HepG2 (cell line): ENCODE data around the gene C11orf21. TPM values are rescaled to one million over a fixed set of nuclear protein-coding genes. Genes with fewer than 3 reads are reported as not detected.

Experiments used
- ATAC-seq: fragments of 200-7000 bp; cut with Tn5 transposase; 3 replicates; pipeline ENCODE4 v1.9.1; 2020; ENCODE audit warnings: mild to moderate bottlenecking, moderate library complexity
- BruUV-seq: library from RNA; stranded (reverse); fragments of 400-500 nt; replicated peaks from 2 replicates; lab custom pipeline; 2021; lab: Mats Ljungman, UMichigan
- CTCF ChIA-PET: fragments of 300-600 bp; formaldehyde crosslinking; extraction: SDS; loops from one replicate; lab custom pipeline; 2021; ENCODE audit warnings: low total read pairs, inconsistent platforms, low intra/inter-chr PET ratio; lab: Yijun Ruan, JAX
- POLR2A ChIA-PET: fragments of 350-600 bp; sonication (Branson Sonifier 250); formaldehyde crosslinking; loops from one replicate; lab custom pipeline; 2020; ENCODE audit warnings: antibody characterized with exemption, inconsistent platforms; lab: Yijun Ruan, JAX
- DNase-seq: peaks from one replicate; pipeline ENCODE4 v3.0.0-alpha.2; 2015; ENCODE audit warnings: low spot score
- FAIRE-seq: peaks from 3 replicates; lab custom pipeline; 2011; peaks lifted over from hg19 to GRCh38; lab: Jason Lieb, UNC
- H2AFZ ChIP-seq: one replicate; pipeline ENCODE4 v1.6.1; 2011; ENCODE audit warnings: low read length, inconsistent platforms
- H3K27ac ChIP-seq: fragments of 300-600 bp; 3 replicates; pipeline ENCODE4 v1.8.0; 2011; ENCODE audit warnings: mixed run types, mild to moderate bottlenecking, mixed read lengths, low read length, inconsistent platforms; ENCODE audit not compliant: insufficient read depth; ENCODE audit errors: extremely low read length
- H3K27me3 ChIP-seq, 2 experiments: fragments of 200-600 bp in 1 of 2; 2 replicates in 1 of 2; 3 replicates in 1 of 2; pipeline versions ENCODE4 v1.6.0 to v1.8.0; 2011; ENCODE audit warnings: low read length in 2 of 2, mild to moderate bottlenecking in 2 of 2, moderate library complexity in 2 of 2, inconsistent platforms in 1 of 2; ENCODE audit not compliant: insufficient read depth in 2 of 2, control insufficient read depth in 1 of 2
- H3K36me3 ChIP-seq, 2 experiments: fragments of 200-600 bp in 1 of 2; replicated peaks in 1 of 2; 2 replicates in 1 of 2; 3 replicates in 1 of 2; pipeline versions ENCODE4 v1.5.1 to v1.8.0; 2011; ENCODE audit warnings: low read length in 2 of 2, inconsistent platforms in 1 of 2; ENCODE audit not compliant: insufficient read depth in 2 of 2, control insufficient read depth in 1 of 2
- H3K4me1 ChIP-seq: 2 replicates; pipeline ENCODE4 v1.5.1; 2012; ENCODE audit warnings: low read length, inconsistent platforms; ENCODE audit not compliant: insufficient read depth
- H3K4me2 ChIP-seq: 2 replicates; pipeline ENCODE4 v1.6.0; 2011; ENCODE audit warnings: low read depth, low read length, inconsistent platforms
- H3K4me3 ChIP-seq, 3 experiments: fragments of 200-600 bp in 1 of 3; sonication (generic), shearing (Covaris generic) in 1 of 3; replicated peaks in 1 of 3; 2 replicates each; pipeline ENCODE4 v1.5.1; 2011 to 2016; ENCODE audit warnings: low read length in 3 of 3, inconsistent platforms in 2 of 3, low read depth in 2 of 3, mild to moderate bottlenecking in 2 of 3, control low read depth in 1 of 3, mixed read lengths in 1 of 3; ENCODE audit not compliant: insufficient read depth in 1 of 3
- H3K79me2 ChIP-seq: one replicate; pipeline ENCODE4 v1.6.1; 2011; ENCODE audit warnings: low read length, inconsistent platforms; ENCODE audit not compliant: insufficient read depth
- H3K9ac ChIP-seq: 2 replicates; pipeline ENCODE4 v1.6.0; 2011; ENCODE audit warnings: mild to moderate bottlenecking, low read depth, low read length, inconsistent platforms; ENCODE audit not compliant: insufficient read depth
- H3K9me3 ChIP-seq: 2 replicates; pipeline ENCODE4 v1.5.1; 2012; ENCODE audit warnings: mild to moderate bottlenecking, low read length
- H4K20me1 ChIP-seq: 2 replicates; pipeline ENCODE4 v1.6.0; 2011; ENCODE audit warnings: inconsistent platforms, mild to moderate bottlenecking, low read length, moderate library complexity; ENCODE audit not compliant: insufficient read depth
- ELF3 ChIP-seq: IDR thresholded peaks from 2 replicates; pipeline ENCODE4 v1.6.1; 2016; ENCODE audit warnings: missing genetic modification reagents, missing compliant biosample characterization
- HNF1A ChIP-seq, 2 experiments: sonication (generic) in 1 of 2; formaldehyde crosslinking in 1 of 2; IDR thresholded peaks; 2 replicates each; pipeline versions ENCODE4 v1.4.0 to v1.6.1; 2016 to 2020; ENCODE audit warnings: borderline replicate concordance in 1 of 2, low read depth in 1 of 2, mild to moderate bottlenecking in 1 of 2, missing genetic modification reagents in 1 of 2
- KMT2B ChIP-seq: IDR thresholded peaks from 2 replicates; pipeline ENCODE4 v1.6.1; 2016; ENCODE audit warnings: missing genetic modification reagents, missing compliant biosample characterization
- PBX2 ChIP-seq: IDR thresholded peaks from 2 replicates; pipeline ENCODE4 v1.6.1; 2016; ENCODE audit warnings: control low read depth
- SRF ChIP-seq: IDR thresholded peaks from 2 replicates; pipeline ENCODE4 v1.6.1; 2011; ENCODE audit warnings: mild to moderate bottlenecking, low read depth, low read length, moderate library complexity
- STAG1 ChIP-seq: sonication (generic); formaldehyde crosslinking; IDR thresholded peaks from 2 replicates; pipeline ENCODE4 v1.4.0; 2020; ENCODE audit warnings: missing genetic modification reagents
- TIGD3 ChIP-seq: sonication (generic); formaldehyde crosslinking; IDR thresholded peaks from 2 replicates; pipeline ENCODE4 v1.5.1; 2020; ENCODE audit warnings: mild to moderate bottlenecking, missing genetic modification reagents, borderline replicate concordance
- ZFP37 ChIP-seq: sonication (generic); formaldehyde crosslinking; IDR thresholded peaks from 2 replicates; pipeline ENCODE4 v1.4.0; 2020; ENCODE audit warnings: missing genetic modification reagents, borderline replicate concordance
- ZNF260 ChIP-seq: sonication (generic); formaldehyde crosslinking; IDR thresholded peaks from 2 replicates; pipeline ENCODE4 v1.4.0; 2020; ENCODE audit warnings: missing genetic modification reagents, low read depth, mild to moderate bottlenecking, borderline replicate concordance
- ZNF333 ChIP-seq: sonication (generic); formaldehyde crosslinking; IDR thresholded peaks from 2 replicates; pipeline ENCODE4 v1.4.0; 2020; ENCODE audit warnings: mild to moderate bottlenecking, missing genetic modification reagents, borderline replicate concordance
- ZSCAN21 ChIP-seq: sonication (generic); formaldehyde crosslinking; IDR thresholded peaks from 2 replicates; pipeline ENCODE4 v1.8.0; 2022; ENCODE audit warnings: mild to moderate bottlenecking, missing genetic modification reagents, moderate library complexity, borderline replicate concordance
- WGBS: methylation state at CpG from one replicate; pipeline ENCODE4 v1.1.6; 2017; ENCODE audit warnings: low lambda C conversion rate; 5-methylcytosine and 5-hydroxymethylcytosine counted together
- in situ Hi-C: cut with HindIII; loops from 2 replicates; pipeline ENCODE4 v1.10.0; 2017; ENCODE audit warnings: low pct_unique_long_range_greater_than_20kb; ENCODE audit not compliant: extremely low pct_ligation_motif_present
- intact Hi-C: fragments of 100-400 bp; cut with micrococcal nuclease; formaldehyde crosslinking; loops from one replicate; pipeline ENCODE4 v1.10.0; 2022; ENCODE audit not compliant: unreplicated experiment
- polyA plus RNA-seq, 8 experiments: library from polyadenylated mRNA; depleted of rRNA in 3 of 8; stranded (reverse) in 7 of 8; unstranded in 1 of 8; fragments of >200 nt; fragmentation: Illumina TruSeq in 4 of 8; extraction: Trizol in 4 of 8; gene quantifications; 2 replicates each; pipeline versions ENCODE4 v1.2.1 to v1.2.3, GENCODE V29; 2011 to 2016; ENCODE audit warnings: low read depth in 4 of 8, missing spikeins in 1 of 8, mixed read lengths in 1 of 8; ENCODE audit not compliant: insufficient read depth in 1 of 8
- total RNA-seq, 5 experiments: library from RNA; depleted of rRNA; stranded (reverse); fragments of >200 nt; fragmentation: Illumina TruSeq; extraction: Trizol; gene quantifications; 2 replicates each; pipeline ENCODE4 v1.2.3, GENCODE V29; 2016; ENCODE audit warnings: low read depth in 1 of 5

C11orf21 gene
- total and polyA plus RNA-seq, 2 of the 13 experiments (the other 11 are each of a cell fraction or from before 2014, with no cell fraction given), result 0.08 TPM; not detected in 1

GRCh38 chr11:2328021-2328420 lies 26.3 kb upstream of the C11orf21 start (continued):
- no peak for TF ChIP-seq ZNF333 (CRISPR knock-in tag)
- TF ChIP-seq ZSCAN21 (CRISPR knock-in tag), result no peak
- TF ChIP-seq KMT2B (CRISPR knock-in tag), result no peak
- no peak for TF ChIP-seq PBX2 (CRISPR knock-in tag)
- TF ChIP-seq TIGD3, result no peak
- TF ChIP-seq ZNF260 (CRISPR knock-in tag), result no peak
- no peak for TF ChIP-seq STAG1 (CRISPR knock-in tag)

GRCh38 chr11:2327032-2327431 lies 25.3 kb upstream of the C11orf21 start:
- Histone ChIP-seq H3K9me3 (0 out of 2 replicates have a peak, but pooled peaks cover 13% of the 10 kb centered on the region), H3K4me1 (no peaks in the 10 kb centered on the region), H3K4me3 (no peak overlapping the region), H2AFZ (no peak overlapping the region), H3K79me2 (no peaks in the 10 kb centered on the region), H3K9ac (no peak overlapping the region), H3K27me3 (peaks cover 4 to 45% of the 10 kb centered on the region in 2 experiments), H3K36me3 (no peaks in the 10 kb centered on the region), H4K20me1 (no peaks in the 10 kb centered on the region), H3K27ac (no peak overlapping the region), H3K4me2 (no peak overlapping the region)
- BruUV-seq, result no TSS peak
- in situ Hi-C loops (no loop called here), intact Hi-C loops (no loop called here)
- ChIA-PET POLR2A (no interaction called here), CTCF (no interaction called here)
- DNase-seq (no peak), ATAC-seq (no peak), FAIRE-seq (no peak)
- no CpG with 5 or more reads among the region's 11 CpGs for WGBS
- TF ChIP-seq ZFP37 (CRISPR knock-in tag) (no peak), ELF3 (no peak), SRF (no peak), HNF1A (IDR thresholded peaks at IDR 0.05; ENCODE audit: low read depth) (no peak), HNF1A (CRISPR knock-in tag; IDR thresholded peaks at IDR 0.05; ENCODE audit: borderline replicate concordance) (no peak)
